8988T (cell line): ENCODE measurements around the gene CEP72.
"Not testable (repeated sequence)": the region's sequence is repeated elsewhere in the genome, so short reads cannot be mapped to it uniquely, and the experiment has no call there.

Experiments used
- DNase-seq: peaks from one replicate; pipeline ENCODE4 v3.0.0; 2011

The CEP72 gene

DNA sequence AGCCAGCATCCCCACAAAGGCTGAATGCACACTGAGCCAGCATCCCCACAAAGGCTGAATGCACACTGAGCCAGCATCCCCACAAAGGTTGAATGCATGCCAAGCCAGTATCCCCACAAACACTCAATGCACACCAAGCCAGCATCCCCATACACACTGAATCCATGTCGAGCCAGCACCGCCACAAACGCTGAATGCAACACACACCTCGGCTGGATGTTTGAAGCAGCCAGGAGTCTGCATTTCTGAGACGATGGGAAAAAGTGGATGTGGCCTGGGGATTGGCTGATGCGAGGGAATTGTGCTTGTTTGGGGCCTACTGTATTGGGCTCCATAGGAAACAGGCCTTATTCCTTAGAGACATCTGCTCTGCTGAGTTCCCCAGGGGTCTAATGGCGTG is 30.9 kb upstream of the CEP72 start:
- no peak for DNase-seq

DNA sequence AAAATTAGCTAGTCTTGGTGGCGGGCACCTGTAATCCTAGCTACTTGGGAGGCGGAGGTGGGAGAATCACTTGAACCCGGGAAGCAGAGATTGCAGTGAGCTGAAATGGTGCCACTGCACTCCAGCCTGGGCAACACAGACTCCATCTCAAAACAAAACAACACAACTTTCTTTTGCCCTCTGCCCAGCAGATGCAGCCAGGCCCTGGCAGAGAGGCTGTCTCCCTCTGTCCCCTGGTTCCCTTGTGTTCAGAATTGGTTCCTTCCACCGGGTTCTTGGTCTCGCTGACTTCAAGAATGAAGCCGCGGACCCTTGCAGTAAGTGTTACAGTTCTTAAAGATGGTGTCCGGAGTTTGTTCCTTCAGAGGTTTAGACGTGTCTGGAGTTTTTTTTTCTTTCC is 30.2 kb upstream of the CEP72 start:
- no peak for DNase-seq

DNA sequence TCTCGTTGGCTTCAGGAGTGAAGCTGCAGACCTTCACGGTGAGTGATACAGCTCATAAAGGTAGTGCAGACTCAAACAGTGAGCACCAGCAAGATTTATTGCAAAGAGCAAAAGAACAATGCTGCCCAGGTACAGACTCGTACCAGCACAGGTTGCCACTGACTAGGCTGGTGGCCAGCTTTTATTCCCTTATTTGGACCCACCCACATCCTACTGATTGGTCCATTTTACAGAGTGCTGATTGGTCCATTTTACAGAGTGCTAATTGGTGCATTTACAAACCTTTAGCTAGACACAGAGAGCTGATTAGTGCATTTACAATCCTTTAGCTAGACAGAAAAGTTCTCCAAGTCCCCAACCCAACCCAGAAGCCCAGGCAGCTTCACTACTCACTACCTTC is 29.7 kb upstream of the CEP72 start:
- DNase-seq: not testable (repeated sequence)

DNA sequence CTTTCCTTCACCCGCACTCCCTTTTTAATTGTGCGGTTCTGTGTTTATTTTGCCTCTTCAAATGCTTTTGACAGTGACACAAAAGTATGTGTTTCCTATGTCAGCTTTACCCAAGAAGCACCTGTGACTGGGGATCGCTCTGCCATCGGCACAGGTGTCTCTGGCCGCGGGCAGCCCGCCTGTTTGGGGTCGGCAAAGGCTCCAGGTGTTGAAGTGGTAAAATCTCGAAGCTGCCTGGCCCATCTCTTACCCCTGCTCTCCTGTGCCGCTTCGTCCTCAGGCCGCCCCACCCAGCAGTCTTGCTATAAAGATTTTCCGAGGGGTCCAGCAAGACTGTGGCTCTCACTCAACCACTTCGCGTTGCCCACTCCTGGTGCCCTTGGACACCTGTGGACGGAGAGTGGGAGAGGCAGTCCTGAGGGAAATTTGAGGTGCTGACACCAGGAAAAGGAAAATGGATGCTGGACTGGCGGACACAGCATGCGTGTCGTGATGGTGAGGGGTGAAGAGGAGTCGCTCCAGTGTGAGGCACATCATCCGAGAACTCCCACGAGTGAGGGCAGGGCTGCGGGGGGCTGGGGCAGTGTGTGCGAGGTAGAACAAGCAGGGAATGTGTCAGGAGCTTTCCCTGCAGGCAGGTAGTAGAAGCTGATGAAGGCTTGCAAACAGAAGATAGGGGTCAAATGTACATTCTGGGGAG is 29.1 kb upstream of the CEP72 start:
- no peak for DNase-seq

DNA sequence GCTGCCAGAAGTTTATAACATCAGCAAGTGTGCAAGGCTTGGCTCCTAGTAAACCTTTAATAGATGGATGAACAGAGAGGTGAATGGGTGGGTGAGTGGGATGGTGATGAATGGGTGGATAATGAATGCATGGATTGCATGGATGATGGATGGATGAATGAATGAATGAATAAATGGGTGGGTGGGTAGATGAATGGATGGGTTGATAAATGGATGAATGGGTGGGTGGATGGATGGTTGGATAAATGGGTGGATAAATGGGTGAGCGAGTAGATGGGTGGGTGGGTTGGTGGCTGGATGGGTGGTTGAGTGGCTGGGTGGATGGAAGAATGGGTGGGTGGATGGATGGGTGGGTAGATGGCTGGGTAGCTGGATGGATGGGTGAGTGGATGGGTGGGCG is 28.5 kb upstream of the CEP72 start:
- no peak for DNase-seq

DNA sequence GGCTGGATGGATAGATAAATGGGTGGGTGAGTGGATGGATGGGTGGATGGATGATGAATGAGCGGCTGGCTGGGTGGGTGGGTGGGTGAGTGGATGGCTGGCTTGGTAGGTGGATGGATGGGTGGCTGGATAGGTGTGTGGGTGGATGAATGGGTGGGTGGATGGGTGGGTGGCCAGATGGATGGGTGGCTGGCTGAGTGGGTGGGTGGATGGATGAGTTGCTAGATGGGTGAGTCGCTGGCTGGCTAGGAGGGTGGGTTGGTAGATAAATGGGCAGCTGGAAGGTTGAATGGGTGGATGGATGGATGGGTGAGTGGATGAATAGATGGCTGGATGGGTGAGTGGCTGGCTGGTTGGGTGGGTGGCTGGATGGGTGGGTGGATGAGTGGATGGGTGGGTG is 27.9 kb upstream of the CEP72 start:
- DNase-seq: no peak

DNA sequence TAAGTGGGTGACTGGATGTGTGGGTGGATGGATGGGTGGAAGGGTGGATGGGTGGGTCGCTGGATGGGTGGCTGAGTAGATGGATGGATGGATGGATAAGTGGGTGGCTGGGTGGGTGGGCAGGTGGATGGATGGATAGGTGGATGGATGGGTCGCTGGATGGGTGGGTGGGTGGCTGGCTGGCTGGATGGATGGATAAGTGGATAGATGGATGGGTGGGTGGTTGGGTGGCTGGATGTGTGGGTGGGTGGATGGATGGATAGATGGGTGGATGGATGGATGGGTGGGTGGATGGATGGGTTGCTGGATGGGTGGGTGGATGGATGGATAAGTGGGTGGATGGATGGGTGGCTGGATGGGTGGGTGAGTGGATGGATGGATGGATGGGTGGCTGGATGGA is 27.3 kb upstream of the CEP72 start:
- no peak for DNase-seq

DNA sequence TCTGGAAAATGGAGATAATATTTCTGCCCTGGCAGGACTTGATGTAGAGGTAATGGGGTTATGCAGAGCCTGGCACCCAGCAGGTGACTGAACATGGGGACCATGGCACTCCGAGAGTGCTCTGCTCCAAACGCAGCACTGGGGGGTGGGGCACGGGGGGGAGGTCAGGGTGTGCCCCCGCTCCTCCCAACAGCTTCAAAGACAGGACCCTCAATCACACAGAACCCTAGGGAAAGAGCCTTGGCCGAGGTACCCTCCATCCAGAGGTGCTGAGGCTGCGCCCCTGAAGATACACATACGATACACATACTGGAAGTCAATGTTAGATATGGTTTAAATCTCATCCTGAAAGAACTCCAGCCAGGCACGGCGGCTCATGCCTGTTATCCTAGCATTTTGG is 26.6 kb upstream of the CEP72 start:
- no peak for DNase-seq

DNA sequence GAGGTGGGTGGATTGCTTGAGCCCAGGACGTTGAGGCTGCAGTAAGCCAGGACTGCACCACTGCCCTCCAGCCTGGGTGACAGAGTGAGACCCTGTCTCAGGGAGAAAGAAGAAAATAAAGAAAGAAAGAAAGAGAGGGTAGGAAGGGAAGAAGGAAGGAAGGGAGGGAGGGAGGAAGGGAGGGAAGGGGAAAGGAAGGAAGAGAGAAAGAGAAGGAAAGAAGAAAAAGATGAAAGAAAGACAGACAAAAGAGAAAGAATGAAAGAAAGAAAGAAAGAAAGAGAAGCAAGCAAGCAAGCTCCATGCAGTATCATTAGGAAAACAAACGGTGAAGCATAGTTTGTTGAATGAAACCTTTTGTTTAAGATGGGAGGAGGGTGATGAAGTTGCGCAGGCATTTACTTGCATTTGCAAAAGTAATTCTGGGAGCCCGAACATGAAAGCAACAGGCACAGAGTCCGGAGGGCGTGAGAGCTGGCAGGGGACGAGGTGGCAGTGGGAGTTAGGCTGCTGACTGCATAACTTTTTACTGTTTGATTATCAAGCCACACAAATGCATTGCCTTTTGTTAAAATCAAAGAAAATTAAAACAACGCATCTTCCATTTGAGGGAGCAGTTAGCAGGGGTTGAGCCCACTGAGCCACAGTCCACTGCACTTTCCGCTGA is 26.0 kb upstream of the CEP72 start:
- no peak for DNase-seq

DNA sequence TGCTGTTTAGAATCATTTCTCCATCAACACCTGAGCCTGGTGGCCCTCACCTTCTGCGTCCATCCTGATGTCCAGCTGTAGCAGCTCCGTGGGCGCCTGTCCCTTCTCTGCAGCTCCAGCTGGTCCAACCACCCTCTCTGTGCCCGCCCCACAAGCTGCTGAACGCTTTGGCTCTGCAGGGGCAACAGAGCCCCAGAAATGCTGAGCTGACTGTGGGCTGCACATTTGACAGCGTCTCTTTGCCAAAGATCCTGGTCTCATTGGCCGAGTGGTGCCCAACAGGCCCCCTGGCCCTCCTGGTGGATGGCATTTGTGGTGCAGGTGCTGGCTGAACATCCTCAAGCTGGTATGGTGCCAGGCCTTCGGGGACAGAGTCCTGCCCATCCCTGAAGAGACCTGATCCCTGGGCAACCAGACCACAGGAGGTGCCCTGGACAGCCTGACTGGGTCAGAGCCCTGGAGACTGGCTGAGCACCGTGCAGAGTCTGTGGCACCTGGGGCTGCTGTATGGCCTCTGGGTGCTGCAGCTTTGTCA is 25.3 kb upstream of the CEP72 start:
- peak; percentile 84 for DNase-seq

DNA sequence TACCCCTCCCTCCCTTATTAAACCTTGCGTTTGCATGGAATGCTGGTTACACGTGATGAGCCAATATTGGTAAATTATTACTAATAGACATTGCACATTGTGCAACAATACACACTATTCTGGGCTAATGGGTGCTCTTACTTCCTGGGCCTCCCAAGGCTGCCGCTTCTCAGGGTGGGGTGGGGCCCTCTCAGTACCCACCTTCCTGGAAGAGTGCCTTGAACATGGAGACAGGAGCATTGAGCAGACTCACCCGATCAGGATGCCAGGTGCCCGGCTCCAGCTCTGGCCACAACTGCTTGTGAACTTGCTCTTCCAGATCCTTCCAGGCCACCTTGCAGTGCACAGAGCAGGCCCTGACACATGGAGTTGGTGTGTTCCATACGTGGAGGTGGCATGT is 24.7 kb upstream of the CEP72 start:
- no peak for DNase-seq

DNA sequence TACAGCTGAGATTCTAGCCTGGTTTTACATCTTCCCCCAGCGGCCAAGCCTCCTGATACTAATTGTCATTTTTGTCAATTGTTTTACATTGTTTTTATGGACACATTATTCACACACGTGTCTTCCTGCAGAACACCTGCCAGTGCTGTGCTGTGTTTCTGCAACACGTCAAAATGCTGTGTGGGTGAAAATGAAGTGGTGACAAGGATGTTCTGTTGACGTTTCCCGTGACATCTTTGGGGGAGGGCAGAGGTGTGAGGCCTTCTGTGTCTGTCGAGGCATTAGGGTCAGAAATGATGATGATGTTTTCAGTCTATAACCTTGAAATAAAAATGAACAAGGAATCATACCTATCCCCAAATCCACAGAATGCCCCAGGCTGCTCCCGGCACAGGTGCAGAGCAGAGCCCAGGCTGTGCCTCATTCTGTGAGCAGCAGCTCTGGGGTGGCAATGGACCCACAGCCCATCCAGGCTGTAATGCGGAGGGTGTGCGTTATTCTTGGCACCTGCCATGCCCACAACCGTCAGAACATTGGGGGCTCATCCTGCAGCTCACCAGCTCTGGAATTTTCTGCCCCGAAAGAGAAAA is 23.6 kb upstream of the CEP72 start:
- DNase-seq: no peak

DNA sequence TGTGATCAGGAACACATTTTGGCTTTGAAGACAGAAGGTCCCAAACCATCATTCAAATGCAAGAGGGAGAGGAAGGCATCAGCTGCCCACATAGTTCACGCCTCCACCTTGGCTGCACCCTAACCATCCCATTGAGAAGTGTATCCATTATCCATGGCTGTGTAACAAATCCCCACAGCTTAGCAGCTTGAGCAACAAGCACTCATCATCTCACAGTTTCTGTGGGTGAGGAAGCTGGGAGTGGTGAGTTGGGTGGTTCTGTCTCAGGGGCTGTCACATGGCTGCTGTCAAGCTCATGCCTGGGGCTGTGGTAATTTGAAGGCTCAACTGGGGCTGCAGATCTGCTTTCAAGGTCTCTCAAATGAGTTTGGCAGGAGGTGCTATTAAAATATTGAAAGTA is 23.0 kb upstream of the CEP72 start:
- DNase-seq: no peak

DNA sequence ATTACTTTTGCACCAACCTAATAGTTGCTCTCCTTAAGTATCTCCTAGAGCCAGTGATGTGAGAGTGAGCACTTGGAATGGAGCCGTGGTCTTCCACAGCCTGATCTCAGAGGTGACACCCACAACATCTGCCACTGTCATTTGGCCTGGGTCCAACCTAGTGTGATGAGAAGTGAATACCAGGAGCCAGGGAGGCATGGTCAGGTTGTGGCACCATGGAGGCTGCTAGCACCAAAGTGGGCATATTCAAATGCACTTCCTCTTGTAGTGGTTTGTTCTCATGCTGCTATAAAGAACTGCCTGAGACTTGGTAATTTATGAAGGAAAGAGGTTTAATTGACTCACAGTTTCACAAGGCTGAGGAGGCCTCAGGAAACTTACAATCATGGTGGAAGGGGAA is 22.6 kb upstream of the CEP72 start:
- DNase-seq: no peak

DNA sequence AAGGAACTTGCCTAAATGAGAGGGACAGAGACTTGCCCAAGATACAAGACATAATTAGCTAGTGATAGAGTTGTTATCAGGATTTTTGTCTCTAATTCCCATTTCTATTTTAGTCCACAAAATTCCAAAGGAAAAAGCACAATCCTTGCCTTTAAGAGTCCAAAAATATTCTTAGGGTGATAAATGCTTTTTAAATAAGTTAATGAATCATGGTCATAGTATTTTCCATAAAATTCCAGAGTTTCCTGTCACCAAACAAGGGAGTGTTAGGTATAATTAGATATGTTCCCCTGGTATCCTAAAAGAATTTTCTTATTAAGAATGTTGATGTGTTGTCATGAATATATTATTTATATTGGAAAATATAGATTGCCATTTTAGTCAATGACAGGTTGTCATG is 21.8 kb upstream of the CEP72 start:
- DNase-seq: no peak

DNA sequence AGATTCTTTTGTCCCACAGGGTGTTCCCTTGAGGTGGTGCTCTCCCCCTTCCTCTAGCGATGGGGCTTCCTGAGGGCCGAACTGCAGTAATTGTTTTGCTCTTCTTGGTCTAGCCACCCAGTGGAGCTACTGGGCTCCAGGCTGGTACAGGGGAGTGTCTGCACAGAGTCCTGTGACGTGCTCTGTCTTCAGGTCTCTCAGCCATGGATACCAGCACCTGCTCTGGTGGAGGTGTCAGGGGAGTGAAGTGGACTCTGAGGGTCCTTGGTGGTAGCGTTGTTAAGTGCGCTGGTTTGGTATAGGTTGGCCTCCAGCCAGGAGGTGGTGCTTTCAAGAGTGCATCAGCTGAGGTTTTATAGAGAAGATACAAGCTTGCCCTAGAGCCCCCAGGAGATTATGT is 20.4 kb upstream of the CEP72 start:
- no peak for DNase-seq

DNA sequence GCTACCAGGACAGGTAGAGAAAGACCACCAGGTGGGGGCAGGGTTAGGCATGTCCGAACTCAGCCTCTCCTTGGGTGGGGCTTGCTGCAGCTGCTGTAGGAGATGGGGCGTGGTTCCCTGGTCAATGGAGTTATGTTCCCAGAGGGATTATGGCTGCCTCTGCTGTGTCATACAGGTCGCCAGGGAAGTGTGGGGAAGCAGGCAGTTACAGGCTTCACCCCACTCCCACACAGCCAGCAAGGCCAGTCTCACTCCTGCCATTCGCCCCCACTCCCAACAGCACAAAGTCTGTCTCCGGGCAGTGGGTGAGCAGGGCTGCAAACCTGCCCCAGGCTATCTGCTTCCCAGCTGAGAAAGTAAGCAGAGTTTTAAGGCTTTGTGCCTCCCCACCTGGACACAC is 20.0 kb upstream of the CEP72 start:
- no peak for DNase-seq

DNA sequence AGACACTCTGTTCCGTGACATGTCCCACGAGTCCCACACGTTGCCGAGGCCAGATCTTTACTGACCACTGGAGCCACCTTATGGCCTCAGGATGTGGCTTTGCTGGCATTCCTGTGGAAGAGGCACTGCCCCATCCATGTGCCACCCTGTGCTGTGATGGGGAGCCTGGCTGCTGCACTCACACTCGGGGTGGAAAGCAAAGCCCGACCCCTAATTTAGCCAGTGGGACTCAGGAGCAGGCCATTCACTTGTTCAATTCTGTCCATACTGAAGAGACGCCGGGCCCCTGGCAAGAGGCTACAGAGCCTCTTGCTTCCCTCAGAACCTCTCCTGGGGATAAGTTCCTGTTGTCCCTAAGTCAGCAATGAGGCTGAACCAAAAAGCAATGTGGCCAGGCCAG is 18.6 kb upstream of the CEP72 start:
- DNase-seq: no peak

DNA sequence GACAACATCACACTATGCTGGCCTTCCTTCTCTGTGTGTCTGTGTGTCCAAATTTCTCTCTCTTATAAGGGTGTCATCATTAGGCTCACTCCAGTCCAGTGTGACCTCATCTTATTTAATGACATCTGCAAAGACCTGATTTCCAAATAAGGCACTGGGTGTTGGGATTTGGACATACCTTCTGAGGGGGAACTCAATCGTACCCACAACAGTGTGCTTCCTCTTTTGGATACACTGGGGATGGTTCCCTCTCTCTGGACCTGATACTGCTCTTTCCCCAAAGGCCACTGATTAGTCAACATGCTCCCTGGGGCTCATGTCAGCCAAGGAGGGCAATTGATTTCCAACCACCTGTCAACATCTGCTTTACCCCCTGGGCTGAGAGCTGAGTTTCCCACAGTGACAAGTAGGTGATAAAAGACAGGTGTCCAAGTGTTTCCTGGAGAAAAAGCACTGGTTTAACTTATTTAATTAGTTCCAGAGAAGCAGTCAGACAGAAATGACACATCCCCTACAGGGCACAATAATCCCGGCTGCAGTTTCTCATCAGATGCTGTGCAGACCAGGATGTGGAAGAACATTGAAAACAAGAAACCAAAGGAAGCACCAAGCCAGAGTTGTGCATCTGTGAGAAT is 17.8 kb upstream of the CEP72 start:
- no peak for DNase-seq

DNA sequence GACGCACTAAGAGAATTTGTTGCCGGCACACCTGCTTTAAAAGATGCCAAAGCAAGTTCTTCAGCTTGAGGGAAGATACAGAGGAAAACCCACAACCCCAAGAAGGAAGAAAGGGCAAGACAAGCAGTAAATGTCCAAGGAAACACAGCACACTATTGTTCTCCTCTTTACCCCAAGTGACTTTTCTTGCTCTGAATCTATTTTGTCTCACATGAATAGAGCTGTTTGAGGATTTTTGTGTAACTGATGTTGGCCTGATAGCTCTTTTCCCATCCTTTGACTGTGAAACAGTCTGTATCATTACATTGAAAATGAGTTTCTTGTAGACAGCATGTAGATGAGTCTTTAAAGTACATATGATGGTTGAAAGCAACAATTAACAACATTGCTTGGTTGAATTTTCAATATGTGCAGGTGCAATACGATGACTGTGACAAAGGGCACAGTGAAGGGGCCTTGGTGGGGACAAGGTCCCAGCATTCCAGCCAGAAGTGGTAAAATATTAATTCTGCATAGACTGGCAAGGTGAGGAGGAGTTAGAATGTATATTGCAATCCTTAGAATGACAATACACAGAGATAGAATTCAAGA is 16.8 kb upstream of the CEP72 start:
- DNase-seq: no peak

DNA sequence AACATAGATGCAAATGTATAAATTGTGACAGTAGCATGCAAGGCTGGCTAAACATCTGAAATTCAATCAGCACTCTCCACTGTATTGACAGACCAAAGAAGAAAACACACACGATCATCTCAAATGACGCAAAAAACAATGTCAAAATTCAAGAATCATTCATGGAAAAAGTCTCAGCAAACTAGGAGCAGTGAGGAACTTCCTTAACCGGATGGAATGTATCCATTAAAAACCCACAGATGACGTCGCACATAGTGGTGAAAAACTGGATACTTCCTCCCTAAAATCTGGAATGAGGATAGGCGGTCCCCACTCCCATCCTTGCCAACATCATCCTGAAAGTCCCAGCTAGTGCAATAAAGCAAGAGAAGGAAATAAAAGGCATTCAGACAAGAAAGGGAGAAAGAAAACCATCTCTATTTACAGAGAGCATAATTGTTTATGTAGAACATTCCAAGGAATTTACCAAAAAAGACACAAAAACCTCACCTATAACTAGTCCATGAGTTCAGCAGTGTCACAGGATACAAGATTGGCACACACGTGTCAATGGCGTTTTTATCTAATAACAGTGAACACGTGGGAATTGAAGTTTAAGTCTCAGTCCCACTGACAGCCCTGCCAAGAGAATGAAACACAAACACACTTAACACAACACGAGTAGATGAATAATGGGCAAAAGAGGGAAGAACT is 14.1 kb upstream of the CEP72 start:
- no peak for DNase-seq

DNA sequence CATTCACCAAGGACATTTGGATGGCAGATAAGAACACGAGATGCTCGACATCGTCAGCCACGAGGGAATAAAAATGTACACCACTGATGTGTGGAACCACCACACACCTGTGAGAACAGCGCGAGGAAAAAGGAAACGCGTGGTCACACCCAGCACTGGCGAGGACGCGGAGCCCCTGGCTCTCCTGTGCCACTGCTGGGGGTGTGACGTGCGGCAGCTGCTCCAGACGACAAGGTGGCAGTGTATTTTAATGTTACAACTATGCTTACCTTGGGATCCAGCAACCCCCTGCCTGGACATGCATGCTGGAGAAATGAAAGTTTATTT is 13.6 kb upstream of the CEP72 start:
- DNase-seq: no peak

DNA sequence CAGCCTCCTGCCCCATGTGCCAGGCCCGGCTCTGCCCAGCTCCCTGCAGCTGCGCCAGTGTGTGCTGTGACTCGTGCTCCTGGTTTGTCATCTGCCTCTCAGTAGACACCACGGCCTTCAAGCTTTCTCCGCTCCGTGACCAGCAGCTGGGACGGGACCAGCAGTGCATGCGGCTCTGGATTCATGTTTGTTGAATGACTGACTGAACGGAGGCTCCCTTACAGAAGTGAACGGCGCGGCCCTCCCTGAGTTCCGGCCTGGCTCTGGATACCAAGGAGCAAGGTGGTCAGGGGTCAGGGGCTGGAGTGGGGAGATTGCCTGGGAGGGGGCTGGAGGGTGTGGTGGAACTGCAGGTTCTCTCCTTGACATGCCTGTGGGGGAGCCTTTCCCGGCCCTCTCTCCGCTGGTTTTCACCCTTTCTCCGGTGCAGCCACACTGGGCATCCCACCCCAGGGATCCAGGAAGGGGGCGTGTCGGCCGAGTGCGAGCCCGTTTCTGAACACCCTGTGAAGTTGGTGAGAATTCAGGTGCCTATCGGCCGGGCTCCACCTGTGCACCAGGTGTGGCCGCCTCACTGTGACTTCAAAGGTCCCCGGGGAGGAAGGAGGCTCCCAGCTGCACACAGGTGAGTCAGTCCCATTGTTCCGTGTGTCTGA is 11.1 kb upstream of the CEP72 start:
- DNase-seq: no peak
